Peyer's patch (tissue), 4 donors: ENCODE measurements around the gene RAPGEF1.

ENCODE experiments used
- CTCF ChIP-seq, 6 experiments: fragments of 450-650 bp in 4 of 6; fragments of 200-600 bp in 2 of 6; sonication (generic) in 1 of 6; IDR thresholded peaks; one replicate each; pipeline ENCODE4 v1.5.1; 2017 to 2019; ENCODE audit warnings: antibody characterized with exemption in 6 of 6, mild to moderate bottlenecking in 3 of 6, moderate library complexity in 1 of 6
- POLR2A ChIP-seq, 2 donors: fragments of 450-650 bp; IDR thresholded peaks; one replicate each; pipeline ENCODE4 v1.5.1; 2017; ENCODE audit warnings: antibody characterized with exemption in 2 of 2, mild to moderate bottlenecking in 2 of 2, moderate library complexity in 2 of 2

DNA sequence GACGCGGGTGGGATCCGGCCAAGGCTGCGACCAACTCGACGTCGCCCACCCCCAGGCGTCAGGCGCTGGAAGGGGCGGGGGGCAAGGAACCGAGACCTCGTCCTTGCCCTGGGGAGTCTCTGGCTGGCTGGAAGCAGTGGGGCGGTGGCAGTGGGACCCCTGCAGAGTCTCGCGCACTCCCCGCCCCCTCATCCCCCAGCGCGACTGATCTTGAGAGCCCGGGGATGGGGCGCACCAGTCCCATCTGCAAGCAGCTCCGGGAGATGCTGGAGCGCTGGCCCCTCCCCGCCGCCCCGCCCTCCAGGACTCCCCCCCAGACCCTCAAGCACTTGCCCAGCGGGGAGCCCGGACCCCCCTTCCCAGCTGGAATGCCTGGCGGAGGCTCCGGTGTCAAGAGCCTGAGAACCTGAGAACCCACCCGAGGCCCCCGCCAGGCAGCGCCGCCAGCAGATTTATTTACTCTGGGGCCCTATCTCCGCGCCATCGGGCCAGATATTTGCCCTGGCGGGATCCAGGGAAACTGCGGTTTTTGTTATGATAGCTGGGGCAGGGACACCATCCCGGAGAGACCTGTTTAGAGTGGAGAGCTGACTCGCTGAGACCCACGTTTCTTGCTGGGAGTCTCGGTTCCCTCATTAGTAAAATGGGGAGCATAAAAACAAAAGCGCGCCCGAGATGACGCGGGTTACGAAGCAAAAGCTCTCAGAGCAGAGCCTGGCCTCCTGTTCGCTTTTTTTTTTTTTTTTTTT is 193.4 kb downstream of the RAPGEF1 start:
- TF ChIP-seq POLR2A (IDR thresholded peaks at IDR 0.05) (no peak), CTCF (IDR thresholded peaks at IDR 0.05) (peak in 1 of 6 experiments; percentile 6)
